Colonic mucosa (tissue), 4 donors: Measurements from ENCODE around the gene GRM8. TPM values are rescaled to one million over a fixed set of nuclear protein-coding genes. Genes with fewer than 3 reads are reported as not detected.

Experiments
- DNase-seq: peaks from one replicate; pipeline ENCODE4 v3.0.0-alpha.2; 2020
- H3K27ac ChIP-seq: fragments of 200-600 bp; one replicate; pipeline ENCODE4 v1.8.0; 2021
- H3K27me3 ChIP-seq: fragments of 200-600 bp; one replicate; pipeline ENCODE4 v1.8.0; 2021
- H3K36me3 ChIP-seq: fragments of 200-600 bp; one replicate; pipeline ENCODE4 v1.8.0; 2021
- H3K4me1 ChIP-seq: fragments of 200-600 bp; one replicate; pipeline ENCODE4 v1.8.0; 2021; ENCODE audit warnings: mild to moderate bottlenecking
- H3K4me3 ChIP-seq: fragments of 200-600 bp; one replicate; pipeline ENCODE4 v1.8.0; 2021
- H3K9ac ChIP-seq, 2 donors: one replicate each; pipeline ENCODE4 v1.7.0; 2013; ENCODE audit warnings: control low read depth in 2 of 2, low read depth in 2 of 2, low read length in 2 of 2
- H3K9me3 ChIP-seq: fragments of 200-600 bp; one replicate; pipeline ENCODE4 v1.8.0; 2021
- CTCF ChIP-seq: fragments of 200-600 bp; IDR thresholded peaks from one replicate; pipeline ENCODE4 v1.8.0; 2022; ENCODE audit warnings: antibody characterized with exemption, mild to moderate bottlenecking
- intact Hi-C: fragments of 100-400 bp; cut with DNase I; formaldehyde crosslinking; loops from one replicate; pipeline ENCODE4 v1.14.1; 2022
- total RNA-seq, 2 donors: library from RNA; stranded (reverse); fragmentation: NEBNext Ultra II Directional in 1 of 2; extraction: Animal tissue kit (Norgen Biotek cat#: 25700) in 1 of 2; gene quantifications; one replicate each; pipeline ENCODE4 v1.2.1, GENCODE V29; 2021
- donor health status: healthy.
- donor health status: DM: no; HTN: no; CAD: no.
- donor health status: DM: no; HTN: no; CAD: no.

The GRM8 gene
- total RNA-seq, 2 donors from 2014 or later, result 2.2 to 2.5 TPM

DNA sequence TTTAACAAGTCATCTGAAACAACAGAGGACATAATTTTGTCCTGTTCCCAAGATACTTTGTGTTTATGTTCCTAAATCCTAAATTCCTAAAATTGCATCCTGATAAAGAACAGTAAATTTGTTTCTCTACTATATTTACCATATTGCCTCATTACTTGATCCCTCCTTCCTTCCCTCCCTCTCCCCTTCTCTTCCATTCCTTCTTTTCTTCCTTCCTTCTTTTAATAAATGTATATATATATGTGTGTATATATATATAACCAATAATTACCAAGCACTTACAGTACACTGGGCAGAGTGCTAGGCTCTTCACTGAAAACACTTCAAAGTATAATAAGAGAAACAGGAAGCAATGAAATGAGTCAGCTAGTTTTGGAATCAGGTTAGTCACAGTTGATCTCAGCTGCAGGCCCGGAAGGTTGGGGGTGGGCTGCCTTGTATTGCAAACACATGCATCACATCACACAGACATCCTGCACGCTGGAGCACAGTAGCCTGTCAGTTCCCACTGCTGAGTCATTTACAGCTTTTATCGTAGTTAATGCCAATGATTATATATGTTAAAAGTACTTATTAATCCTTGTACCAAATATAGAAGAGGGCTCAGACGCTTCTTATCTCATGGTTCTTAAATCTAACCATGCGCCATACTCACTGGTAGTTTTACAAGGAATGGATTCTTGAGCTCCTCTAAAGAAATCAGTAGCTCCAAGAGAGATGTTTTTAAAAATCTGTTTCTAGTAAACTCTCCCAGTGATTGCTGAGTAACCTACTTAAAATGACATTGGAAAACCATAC, 551.7 kb downstream of the GRM8 start:
- TF ChIP-seq CTCF, result no peak
- no peaks in the 10 kb centered on the region for H3K9me3 ChIP-seq
- DNase-seq, result no peak
- no peaks in the 10 kb centered on the region for H3K4me1 ChIP-seq
- no peaks in the 10 kb centered on the region for H3K27me3 ChIP-seq
- H3K27ac ChIP-seq, result no peak overlapping the region
- no peak overlapping the region for H3K9ac ChIP-seq
- intact Hi-C loops, result no loop called here
- no peak overlapping the region for H3K4me3 ChIP-seq
- H3K36me3 ChIP-seq, result no peaks in the 10 kb centered on the region

DNA sequence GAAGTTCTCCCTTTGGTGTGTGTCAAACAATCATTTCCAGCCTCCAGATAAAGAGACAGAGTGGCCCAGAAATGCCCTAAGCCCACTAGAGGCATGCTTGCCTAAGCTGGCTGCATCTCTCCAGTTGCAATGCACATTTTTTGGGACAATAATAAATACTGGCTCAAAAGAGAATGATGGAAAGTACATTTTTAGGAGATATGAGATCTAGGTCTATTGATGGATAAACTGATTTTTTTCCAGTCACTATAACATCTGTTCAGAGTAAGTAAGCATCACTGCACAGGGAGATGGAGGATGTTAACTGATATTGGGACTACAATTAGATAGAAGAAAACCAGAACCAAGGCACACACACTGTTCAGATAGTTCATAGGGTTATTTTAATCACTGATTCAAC, 553.0 kb downstream of the GRM8 start:
- Histone ChIP-seq H3K4me1 (no peaks in the 10 kb centered on the region), H3K4me3 (no peak overlapping the region), H3K27me3 (no peaks in the 10 kb centered on the region), H3K9ac (no peak overlapping the region), H3K9me3 (no peaks in the 10 kb centered on the region), H3K36me3 (no peaks in the 10 kb centered on the region), H3K27ac (no peak overlapping the region)
- TF ChIP-seq CTCF, result no peak
- intact Hi-C loops, result no loop called here
- DNase-seq, result no peak

GRCh38 chr7:126698909-126699308, 553.8 kb downstream of the GRM8 start:
- no peaks in the 10 kb centered on the region for H3K36me3 ChIP-seq
- H3K9me3 ChIP-seq, result no peaks in the 10 kb centered on the region
- H3K9ac ChIP-seq, result no peak overlapping the region
- no peaks in the 10 kb centered on the region for H3K27me3 ChIP-seq
- TF ChIP-seq CTCF, result no peak
- no peaks in the 10 kb centered on the region for H3K4me1 ChIP-seq
- DNase-seq, result no peak
- intact Hi-C loops, result no loop called here
- no peak overlapping the region for H3K4me3 ChIP-seq
- H3K27ac ChIP-seq, result no peak overlapping the region

- no peak overlapping the region for H3K4me3 ChIP-seq
- no peak overlapping the region for H3K27ac ChIP-seq
- H3K9ac ChIP-seq, result no peak overlapping the region
- no peaks in the 10 kb centered on the region for H3K9me3 ChIP-seq
- TF ChIP-seq CTCF, result no peak
- H3K36me3 ChIP-seq, result no peaks in the 10 kb centered on the region
- no peaks in the 10 kb centered on the region for H3K27me3 ChIP-seq
- H3K4me1 ChIP-seq, result no peaks in the 10 kb centered on the region
- no peak for DNase-seq
- intact Hi-C loops, result no loop called here
Measured at GRCh38 chr7:126698446-126698845, 554.3 kb downstream of the GRM8 start.

- no peaks in the 10 kb centered on the region for H3K27me3 ChIP-seq
- no peaks in the 10 kb centered on the region for H3K4me1 ChIP-seq
- no peaks in the 10 kb centered on the region for H3K36me3 ChIP-seq
- H3K9ac ChIP-seq, result no peak overlapping the region
- intact Hi-C loops, result no loop called here
- no peak overlapping the region for H3K4me3 ChIP-seq
- TF ChIP-seq CTCF, result no peak
- H3K27ac ChIP-seq, result no peak overlapping the region
- DNase-seq, result no peak
- no peaks in the 10 kb centered on the region for H3K9me3 ChIP-seq
Measured at GRCh38 chr7:126696256-126697038, 556.3 kb downstream of the GRM8 start.
